Activated CD4-positive, alpha-beta T cell treated with anti-CD3 and anti-CD28 coated beads for 24 hours (primary cell): ENCODE data around the gene CADM2.
"Not testable (repeated sequence)": the region's sequence is repeated elsewhere in the genome, so short reads cannot be mapped to it uniquely, and the experiment has no call there.

Source experiments
- DNase-seq, 2 donors: peaks; one replicate each; pipeline ENCODE4 v3.0.0-alpha.2; 2020; ENCODE audit warnings: low read depth in 2 of 2

Gene CADM2

GRCh38 chr3:84958495-84959469 lies at the start of gene CADM2:
Gene CADM2, plus strand, starts transcription at chr3:84958989.
- DNase-seq: peak; percentile 31 to 58

DNA sequence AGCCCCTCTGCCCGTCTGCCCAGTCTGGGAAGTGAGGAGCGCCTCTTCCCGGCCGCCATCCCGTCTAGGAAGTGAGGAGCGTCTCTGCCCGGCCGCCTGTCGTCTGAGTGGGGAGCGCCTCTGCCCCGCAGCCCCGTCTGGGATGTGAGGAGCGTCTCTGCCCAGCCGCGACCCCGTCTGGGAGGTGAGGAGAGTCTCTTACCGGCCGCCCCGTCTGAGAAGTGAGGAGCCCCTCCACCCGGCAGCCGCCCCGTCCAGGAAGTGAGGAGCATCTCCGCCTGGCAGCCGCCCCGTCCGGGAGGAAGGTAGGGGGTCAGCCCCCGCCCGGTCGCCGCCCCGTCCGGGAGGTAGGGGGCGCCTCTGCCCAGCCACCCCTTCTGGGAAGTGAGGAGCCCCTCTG lies 40.2 kb upstream of the CADM2 start:
- DNase-seq: not testable (repeated sequence)

DNA sequence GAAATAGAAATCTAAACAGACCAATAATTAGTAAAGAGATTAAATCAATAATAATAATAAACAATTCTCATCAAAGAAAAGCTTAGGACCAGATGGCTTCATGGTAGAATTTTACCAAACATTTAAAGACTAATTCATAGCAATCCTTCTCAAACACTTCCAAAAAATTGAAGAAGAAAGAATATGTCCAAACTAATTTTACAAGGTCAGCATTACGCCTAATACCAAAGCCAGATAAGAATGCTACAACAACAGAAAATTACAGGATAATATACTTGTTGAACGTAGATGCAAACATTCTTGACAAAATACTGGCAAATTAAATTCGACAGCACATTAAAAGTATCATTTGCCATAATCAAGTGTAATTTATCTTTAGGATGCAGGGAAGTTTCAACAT lies 36.1 kb upstream of the CADM2 start:
- DNase-seq: no peak

DNA sequence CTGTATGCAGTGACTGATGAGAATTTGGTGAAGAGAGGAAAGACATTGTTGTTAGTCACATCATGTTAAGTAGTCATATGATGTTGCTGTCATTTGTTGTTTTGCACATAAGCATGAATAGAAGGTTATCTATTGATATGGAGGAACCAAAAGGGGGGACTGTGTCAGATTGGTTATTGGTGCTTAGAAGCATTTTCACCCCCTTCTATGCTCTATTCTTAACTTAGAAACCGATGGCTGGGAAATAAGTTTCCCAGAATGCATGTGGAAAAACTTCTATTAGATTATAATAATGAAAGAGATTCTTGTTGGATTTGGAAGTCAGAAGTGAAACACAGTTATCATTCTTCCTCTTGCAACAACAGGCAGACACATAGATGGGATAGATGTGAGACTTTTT lies 33.2 kb upstream of the CADM2 start:
- DNase-seq: no peak

- no peak for DNase-seq
These were observed 15.4 kb upstream of the CADM2 start for GRCh38 chr3:84943379-84943778.

DNA sequence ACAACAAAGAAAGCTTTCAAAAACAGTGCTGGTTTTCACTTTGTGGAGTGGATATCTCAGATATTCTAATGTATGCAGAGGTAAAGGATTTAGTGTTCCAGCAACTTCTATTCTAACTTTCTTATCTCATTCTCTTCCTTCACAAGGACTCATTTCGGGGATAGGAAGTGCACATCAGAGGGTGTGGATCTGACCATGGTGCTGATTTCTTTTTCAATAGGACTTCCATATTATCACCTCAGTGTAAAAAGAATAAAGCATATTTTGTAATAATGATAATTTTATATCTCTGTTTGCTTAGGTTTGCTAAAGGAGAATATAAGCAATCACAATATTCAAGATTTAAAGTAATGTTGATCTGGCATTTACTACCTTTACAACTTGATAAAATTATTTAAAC lies 12.5 kb upstream of the CADM2 start:
- DNase-seq: no peak

DNA sequence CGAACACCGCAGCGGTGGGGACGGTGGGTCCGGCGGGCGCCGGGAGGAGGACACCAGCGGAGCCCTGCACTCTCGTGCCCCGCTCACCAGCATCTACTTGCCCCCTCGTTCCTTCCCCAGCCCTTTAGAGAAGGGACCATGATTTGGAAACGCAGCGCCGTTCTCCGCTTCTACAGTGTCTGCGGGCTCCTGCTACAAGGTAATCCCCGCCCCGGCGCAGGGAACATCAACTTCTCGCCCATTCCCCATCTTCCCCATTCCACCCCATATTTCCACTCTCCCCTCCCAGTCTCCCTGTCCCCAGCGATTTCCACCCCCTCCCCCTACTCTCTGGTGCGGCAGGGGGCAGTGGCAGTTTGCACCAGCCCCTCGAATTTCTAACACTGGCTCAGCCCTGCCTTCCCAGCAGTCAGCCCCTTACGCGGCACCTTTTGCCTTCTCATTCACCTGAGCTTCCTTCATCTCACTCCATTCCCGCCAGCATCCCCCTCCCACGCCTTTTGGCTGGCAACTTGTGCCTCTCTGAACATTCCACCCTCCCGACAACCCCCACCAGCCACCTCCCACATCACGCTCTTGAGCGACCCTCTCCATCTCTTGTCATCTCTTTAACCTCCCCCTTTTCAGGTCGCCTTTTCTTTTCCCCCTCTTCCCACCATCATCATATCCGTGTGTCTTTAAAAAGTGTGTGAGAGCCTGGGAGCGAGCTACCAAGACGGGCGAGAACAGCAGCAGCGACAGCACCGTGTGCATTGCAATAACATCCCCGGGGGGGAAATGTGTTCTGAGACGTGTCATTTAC lies 882 bp downstream of the CADM2 start:
- DNase-seq: no peak

DNA sequence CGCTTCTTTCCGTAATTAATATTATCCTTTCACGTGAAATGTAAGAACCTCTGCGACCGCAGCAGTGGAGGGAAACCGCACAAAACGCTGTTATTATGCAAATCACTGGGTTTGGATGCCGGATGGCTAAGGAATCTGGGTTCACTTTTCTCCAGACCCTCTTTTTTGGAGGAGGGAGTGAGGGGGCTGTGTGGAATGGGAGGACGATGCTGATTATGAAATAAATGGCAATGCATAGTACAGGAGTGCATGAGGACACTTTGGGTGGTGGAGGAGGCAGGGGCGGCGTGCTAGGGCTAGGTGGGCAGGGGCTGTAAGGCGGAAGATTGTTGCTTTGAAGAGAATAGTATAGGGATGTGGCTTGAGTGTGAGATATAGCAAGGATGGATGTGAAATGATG lies 1.8 kb downstream of the CADM2 start:
- DNase-seq: no peak

GRCh38 chr3:84961011-84961410 lies 2.2 kb downstream of the CADM2 start:
- no peak for DNase-seq

DNA sequence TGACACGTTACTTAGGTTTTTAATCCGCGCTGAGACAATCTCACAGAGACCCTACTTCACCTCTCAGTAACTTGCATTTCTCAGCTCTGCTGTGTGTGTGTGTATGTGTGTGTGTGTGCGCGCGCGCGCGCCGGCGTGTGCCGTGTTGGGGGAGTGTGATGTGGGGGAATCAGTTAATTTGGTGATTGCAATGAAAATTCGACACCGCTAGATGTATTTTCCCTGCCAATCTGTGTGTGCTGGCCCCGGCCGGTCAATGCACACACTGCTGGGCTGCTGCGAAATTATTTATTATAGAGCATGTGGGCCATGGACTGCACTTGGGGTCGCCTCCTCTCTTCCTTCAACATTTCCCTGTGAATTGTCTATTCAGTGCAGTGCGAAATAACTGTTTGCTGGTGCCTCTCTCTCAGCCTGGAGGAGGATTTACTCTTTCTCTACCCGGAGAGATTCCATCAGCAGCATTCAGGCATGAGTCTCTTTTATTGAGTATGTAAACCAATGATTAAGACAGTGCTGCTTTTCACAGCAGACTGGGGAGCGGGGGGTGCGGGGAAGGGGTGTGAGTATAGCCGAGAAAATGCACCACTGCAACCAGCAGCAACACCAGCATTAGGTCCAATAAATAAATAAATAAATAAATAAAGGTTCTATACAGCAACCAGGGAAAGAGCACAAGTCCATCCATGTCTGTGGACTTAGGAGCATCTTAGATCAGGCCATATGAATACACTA lies 2.9 kb downstream of the CADM2 start:
- no peak for DNase-seq

DNA sequence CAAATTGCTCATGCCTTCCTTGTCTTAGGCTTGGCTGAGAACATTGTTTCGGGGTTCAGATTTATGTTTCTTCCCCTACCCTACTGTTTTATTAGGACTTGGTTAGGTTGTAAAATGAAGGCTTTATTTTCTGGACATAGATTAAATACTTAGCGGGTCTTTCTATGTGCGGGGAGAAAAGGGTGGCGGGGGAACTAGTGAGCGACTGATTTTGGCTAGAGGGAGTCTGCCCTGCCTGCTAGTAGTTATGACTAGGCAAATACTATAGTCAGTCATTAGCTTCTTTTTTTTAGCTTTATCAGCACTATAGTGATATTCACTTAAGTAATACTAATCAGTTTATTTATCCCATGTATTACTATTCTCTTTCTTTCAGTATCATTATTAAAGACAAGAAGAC lies 3.6 kb downstream of the CADM2 start:
- DNase-seq: no peak

DNA sequence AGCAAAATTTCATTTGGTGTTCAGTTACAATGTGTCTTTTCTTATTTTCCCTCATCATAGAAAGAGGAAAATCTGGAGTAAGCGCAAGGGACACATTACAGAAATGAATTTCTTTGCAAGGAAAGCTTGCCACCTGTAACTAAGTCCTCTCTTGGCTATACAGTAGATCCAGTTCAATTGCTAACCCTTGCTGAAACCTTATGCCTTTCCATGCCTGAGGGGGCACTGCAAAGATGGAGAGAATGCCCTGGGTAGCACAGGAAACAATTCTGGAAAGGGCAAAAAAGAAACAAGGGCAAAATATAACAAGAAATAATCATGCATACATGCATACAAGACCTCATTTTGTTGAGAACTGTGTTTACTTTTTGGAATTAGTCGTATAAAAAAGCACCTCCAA lies 4.3 kb downstream of the CADM2 start:
- DNase-seq: no peak

GRCh38 chr3:84965141-84965540 lies 6.4 kb downstream of the CADM2 start:
- no peak for DNase-seq

GRCh38 chr3:84967767-84968581 lies 9.2 kb downstream of the CADM2 start:
- DNase-seq: no peak

DNA sequence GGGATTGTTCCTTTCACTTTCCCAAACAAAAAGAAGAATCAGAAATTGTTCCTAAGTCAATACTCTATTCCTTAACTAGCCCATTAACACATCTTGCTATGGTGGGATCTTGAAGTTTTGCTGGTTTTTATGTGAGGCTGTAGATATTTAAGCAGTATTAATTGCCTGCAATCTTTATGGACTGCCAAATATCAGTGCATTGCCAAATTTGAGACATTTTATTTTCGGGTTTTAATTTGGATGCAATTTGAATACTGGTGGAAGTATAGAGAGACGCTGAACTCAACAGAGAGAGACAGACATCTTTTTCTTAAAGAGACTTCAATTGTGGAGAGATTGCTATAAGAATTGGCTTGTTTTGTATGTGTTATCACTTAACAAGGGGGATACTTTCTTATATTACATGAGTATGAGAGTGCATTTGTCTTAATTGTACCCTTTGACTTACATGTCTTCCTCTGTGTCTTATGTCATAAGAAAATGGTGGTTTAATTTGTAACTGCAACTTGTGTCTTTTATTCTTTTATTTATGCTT lies 10.0 kb downstream of the CADM2 start:
- DNase-seq: no peak

DNA sequence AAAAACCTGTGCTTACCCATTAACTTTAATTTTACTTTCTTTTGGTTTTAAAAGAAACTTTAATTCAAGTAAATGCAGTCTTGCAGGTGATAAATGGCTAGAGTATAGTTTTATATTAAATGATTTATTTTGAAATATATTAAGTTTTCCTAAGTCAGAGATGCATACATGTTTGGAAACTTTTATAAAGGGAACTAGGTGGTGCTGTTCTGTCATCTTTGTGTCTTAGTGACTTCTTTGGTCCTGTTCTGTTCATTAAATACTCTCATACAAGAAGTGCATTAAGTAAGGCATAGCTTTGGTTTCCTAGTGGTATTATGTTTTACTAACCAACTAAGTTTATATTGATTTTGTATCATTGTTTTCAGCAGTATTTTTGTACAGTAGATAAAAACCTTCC lies 15.6 kb downstream of the CADM2 start:
- no peak for DNase-seq

DNA sequence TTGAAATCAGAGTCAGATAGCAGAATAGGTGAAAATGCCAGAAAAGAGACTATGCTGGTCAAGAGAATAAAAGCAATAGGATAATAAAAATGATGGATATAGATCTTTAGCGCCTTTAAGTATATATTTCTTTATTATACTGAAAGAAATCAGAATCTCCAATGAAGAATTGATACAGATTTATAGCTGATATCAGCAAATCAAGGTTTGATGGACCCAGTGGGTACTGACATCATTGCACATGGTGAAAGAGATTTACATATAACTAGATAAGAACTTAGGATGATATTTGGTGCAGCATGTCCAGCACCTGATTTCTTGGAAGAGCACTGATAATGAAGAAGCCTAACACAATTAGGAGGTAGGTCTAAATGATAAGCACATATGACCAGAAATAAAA lies 18.2 kb downstream of the CADM2 start:
- DNase-seq: no peak

DNA sequence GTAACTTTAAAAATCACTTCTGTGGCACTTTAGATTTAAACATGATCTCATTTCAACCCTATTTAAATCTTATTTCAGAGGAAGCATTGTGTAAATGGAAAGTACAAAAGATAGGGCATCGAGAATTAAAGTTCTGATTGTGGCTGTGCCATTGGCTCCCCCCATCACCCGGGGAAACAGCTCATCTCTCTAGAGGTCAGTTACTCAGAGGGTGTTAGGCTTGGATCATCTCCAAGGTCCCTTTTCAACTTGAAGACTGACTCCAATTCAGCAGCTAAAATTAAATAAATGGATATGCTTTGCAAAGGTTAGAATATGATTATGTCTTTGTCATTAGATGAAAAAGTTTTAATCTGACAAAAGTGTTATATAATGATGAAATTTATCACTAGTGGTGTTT lies 20.1 kb downstream of the CADM2 start:
- DNase-seq: no peak

DNA sequence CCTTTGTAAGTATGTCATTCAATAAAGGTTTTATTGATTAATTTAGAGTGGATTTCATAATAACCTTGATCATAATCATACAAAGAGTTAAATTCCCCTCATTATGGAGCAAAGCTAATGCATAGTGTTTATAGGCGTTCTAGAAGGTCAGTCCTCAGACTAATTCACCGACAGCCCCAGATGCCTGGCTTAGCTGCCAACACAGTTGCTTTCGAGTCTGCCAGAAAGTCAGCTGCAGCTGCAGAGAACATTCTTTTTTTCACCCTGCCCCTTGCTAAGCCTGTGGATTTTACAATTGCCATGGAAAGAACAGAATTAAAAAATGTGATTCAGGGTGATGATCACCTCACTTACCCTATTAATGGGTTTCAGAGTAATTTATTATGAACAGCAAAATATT lies 21.2 kb downstream of the CADM2 start:
- DNase-seq: no peak

DNA sequence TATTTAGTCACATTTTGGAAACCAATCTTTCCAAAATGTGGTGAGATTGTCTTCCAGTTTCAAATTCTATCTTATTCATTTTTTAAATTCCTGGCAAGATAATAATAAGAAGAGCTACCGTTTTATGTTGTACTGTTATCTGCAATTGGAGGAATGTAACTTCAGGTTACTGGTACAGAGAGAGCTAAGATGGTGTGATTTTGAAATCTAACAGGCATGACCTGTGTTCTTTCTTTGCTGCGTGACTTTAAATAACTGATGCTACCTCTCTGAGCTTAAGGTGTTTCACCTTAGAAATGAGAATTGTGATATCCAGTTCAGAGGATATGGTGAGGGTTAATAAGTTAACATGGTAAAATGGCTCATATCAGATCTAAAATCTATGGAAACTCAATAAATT lies 21.7 kb downstream of the CADM2 start:
- DNase-seq: no peak

DNA sequence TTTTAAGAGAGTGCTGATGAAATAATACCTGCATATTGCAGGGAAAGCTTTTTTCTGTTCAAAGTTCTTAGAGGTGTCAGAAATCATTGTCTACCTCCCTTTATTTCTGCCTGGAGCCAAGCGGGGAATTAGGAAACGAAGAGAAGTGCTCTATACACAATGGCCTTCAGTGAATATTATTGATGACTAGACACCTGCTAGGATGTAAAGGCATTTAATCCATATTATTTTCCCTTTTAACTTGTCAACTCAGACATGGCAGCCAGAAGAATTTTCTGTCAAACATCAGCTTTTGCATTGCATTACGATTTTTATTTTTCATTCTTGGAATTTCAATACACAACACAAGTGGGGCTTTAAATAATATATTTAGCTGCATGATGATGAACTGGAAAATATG lies 24.7 kb downstream of the CADM2 start:
- DNase-seq: no peak
